ENCODE results near the gene ITFG1.
"Not testable (repeated sequence)": the region's sequence is repeated elsewhere in the genome, so short reads cannot be mapped to it uniquely, and the experiment has no call there.

The ITFG1 gene

DNA sequence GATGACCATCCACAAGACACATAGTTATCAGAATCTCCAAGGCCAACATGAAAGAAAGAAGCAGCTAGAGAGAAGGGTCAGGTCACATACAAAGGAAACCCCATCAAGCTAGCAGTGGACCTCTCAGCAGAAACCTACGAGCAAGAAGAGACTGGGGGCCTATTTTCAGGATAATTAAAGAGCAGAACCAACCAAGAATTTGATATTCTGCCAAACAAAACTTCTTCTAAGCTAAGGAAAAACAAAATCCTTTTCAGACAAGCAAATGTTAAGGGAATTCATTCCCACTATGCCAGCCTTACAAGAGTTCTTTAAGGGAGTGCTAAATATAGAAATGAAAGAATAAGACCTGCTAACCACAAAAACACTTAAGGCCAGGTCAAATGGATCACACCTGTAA lies 47.8 kb downstream of the ITFG1 start:
- DNase-seq (ENCODE audit: low read depth): no peak

- DNase-seq (ENCODE audit: low read depth): no peak
Measured at GRCh38 chr16:47408491-47408890, 52.4 kb downstream of the ITFG1 start.

GRCh38 chr16:47395733-47396498 lies 64.9 kb downstream of the ITFG1 start:
- DNase-seq (ENCODE audit: low read depth): no peak

DNA sequence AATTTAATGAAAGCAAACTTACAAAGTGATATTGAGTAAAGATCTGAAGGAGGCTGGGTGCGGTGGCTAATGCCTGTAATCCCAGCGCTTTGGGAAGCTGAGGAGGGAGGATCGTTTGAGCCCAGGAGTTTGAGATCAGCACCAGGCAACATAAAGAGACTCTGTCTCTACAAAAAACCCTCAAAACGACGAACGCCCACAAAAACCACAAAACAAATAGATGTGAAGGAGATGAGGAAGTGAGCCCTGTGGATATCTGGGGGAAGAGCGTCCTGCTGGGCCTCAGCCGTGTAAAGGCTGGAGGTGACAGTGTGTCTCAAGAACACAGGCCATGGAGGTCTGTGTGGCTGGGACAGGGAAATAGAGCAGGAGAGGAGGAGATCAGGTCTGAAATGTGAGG lies 68.8 kb downstream of the ITFG1 start:
- peak; percentile 4 for DNase-seq (ENCODE audit: low read depth)

DNA sequence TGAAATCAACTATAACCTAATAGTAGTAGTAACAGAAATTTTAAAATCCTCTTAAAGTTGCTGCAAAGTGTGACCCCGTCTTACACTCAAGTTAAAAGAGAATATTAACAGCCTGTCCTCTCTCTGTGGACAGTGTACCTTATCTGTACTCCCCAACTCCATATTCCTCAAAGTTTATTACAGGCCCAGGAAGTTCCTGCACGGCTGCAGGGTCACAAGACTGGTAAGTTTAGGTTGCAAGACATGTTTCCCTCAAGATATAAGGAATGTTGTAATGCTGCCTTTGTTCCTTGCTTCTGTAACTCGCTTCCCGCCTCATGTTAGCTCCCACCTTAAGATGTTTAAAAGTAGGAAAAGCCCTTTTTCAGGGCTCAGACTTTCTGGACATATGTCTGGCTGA lies 72.2 kb downstream of the ITFG1 start:
- DNase-seq (ENCODE audit: low read depth): no peak

DNA sequence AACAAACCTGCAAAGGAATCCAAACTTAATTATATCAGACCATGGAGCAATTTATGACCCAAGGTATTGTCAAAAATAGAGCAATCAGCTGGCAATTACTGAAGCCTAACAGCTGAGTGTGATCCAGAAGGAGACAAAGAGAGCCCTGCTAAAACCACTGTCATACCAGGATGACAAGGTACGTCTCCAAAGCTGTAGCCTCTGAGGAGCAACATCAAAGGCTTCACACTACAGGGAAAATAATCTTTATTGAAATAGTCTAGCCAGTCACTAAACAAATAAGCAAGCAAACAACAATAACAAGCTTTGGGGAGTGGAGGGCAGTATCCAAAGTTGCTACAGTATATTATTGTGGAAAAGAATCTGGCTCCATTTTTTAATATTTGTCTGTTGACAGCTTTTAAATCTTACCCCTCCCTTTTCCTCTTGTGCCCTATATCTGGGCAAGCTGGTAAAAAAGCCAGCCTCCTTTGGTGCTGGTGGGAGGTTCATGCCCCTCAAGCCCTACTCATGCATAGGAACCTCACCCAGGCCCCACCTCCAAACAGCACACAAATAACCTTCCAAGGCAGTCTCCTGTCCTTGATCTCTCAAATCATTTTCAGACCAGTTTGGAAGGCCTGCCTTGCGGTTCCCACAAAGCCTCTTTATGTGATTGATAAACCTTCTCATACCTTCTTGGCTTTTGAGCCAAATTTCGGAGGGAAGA lies 73.7 kb downstream of the ITFG1 start:
- DNase-seq (ENCODE audit: low read depth): no peak

DNA sequence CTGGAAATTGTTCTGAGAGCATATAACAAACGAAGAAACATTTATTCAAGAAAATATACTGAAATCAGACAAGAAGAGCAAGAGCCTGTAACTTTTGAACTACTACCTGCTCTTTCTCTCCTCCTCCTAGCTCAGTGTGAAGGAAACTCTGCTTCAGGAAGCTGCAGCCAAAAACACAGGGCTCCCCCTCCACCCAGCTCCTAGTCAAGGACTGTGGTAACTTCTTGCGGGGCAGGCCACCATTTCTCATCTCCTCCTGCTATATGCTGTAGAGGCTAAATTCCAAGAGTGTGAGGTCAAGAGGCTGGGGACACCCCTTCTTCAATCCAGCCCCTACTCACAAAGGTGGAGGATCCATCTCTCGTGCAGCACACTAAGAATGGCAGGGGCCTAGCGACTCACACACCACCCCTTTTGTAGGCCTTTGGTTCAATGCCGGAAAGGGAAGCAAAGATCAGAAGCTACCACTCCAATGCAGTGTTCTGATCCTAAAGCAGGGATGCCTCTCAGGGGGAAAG lies 74.6 kb downstream of the ITFG1 start:
- DNase-seq (ENCODE audit: low read depth): no peak

DNA sequence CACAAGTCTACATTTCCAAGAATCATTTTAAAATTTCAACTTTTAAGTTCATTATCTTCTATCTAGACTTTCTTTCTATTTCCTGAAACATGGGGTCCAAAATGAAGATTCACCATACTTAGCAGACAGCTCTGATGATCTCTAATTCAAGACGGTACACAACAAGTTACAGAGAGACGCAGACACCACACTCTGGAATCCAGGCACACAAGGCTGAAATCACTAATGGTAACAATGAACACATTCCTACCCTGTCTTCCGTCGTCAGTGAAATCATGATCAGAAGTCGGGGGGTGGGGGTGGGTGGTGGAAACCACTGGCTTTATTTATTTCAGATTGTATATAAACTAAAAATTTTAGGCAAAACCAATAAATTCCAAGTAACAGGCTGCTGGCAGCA lies 78.5 kb downstream of the ITFG1 start:
- no peak for DNase-seq (ENCODE audit: low read depth)

DNA sequence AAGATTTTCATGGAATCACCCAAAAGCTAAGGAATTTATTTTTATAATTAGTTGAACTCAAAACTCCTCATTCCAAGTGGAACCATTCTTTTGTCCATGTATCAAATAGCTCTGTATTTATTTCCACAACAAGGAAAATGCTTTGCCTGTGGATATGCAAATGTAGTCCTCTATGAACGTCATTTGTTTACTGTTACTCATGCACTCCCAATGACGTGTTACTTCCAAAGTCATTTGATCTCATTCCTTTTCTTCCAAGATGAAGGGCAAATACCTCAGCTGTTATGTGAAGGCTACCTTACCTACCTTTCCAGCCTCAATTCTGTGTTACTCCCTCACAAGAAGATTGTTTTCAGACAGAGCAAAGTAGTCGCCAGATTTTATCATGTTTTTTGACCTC lies 83.7 kb downstream of the ITFG1 start:
- DNase-seq (ENCODE audit: low read depth): no peak

DNA sequence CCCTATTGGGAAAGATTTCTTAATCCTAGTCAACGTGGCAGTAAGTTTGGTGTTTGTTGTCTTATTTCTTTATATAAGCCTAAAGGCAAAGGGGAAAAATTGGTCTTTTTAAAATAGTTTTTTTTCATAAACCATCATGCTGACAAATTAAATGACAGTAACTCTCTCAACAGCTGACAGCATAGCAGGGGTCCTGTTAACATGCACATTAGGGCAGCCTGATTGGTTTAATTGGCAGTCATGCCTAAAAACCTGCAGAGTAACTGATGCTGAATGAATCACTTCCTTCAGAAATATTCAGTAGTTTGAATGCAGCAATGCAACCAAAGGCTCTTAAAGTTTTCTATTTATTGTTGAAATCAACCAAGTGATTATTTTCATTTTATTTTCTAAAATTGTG lies 85.4 kb downstream of the ITFG1 start:
- DNase-seq (ENCODE audit: low read depth): no peak

GRCh38 chr16:47374629-47375028 lies 86.2 kb downstream of the ITFG1 start:
- no peak for DNase-seq (ENCODE audit: low read depth)

DNA sequence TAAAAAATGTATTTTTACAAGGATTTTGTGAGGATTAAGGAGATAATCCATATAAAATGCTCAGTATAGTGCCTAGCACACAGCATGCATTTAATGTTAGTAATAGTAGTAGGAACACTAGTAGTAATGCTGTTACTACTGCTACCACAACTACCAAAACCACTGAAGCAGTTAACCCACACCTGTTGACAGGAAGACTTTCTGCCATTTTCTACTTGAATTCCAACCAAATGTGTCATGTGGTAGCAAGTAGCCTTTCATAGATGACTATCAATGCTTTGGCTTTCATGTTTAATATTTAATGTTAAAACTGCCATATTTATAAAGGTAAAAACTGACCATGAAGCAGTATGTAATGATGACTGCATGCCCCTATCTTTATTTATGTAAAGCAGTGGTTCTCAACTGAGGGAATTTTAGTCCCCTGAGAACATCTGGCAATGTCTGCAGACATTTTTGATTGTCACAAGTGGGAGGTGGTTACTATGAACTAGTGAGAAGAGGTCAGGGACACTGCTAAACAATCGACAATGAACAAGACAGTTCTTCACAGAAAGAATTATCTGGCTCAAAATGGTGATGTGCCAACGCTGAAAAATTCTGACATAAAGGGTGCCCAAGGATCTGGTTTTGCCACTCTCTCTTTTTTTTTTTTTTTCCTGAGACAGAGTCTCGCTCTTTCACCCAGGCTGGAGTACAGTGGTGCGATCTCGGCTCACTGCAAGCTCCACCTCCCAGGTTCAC lies 89.4 kb downstream of the ITFG1 start:
- no peak for DNase-seq (ENCODE audit: low read depth)

DNA sequence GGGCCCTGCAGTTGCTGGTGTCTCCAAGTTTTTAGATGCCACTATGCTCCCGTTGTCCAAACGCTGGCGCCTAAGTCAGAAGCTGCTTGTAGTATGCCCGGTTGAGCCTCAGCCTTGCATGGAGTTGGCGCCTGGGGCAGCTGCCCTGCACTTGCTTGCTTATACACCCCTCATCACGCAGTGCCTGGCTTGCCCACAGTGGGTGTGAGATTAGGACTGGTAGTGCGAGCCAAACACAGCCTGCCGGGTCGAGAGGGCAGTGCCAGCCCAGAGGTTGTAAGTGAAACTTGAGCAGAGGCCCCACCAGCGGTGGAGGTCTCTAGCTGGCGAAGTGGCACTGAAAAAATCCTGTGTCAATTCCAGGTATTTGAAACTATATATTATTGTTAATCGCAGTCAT lies 90.3 kb downstream of the ITFG1 start:
- DNase-seq (ENCODE audit: low read depth): no peak

DNA sequence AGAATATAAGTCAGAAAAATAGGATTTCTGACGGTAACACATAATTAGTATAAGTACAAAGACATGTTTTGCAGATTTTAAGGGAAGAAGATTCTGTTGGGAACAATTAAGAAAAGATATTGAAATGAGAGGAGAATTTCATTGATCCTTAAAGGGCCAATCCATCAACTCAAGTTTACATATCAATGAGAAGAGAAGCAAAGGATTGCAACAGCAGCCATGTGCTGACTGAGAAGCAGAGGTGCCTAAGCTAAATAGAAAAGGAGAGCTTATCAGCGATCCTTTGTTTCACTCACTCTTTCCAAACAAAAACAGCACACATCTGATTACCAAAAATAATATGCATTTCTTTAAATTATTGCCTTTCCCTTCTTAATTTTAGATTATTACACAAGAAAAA lies 94.6 kb downstream of the ITFG1 start:
- DNase-seq (ENCODE audit: low read depth): no peak

DNA sequence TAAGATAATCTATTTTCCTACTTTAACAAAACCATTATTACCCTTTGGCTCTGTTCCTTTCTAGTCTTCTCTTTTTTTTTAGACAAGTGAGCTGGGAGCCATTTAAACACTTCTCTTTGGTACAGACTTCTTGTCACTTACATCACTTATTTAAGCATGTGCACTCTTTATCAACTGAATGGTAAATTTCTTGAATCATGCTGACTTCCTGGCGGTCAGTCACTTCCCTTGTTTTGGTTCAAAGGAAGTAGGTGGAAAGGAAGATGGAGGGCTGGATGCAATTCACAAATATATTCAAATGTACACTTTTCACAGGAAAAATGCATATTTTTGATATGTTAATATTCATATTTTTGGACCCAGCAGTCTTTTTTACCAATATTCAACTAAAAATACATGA lies 97.1 kb downstream of the ITFG1 start:
- no peak for DNase-seq (ENCODE audit: low read depth)

- no peak for DNase-seq (ENCODE audit: low read depth)
Measured at GRCh38 chr16:47359478-47359877, 101.4 kb downstream of the ITFG1 start.

GRCh38 chr16:47358816-47359215 lies 102.0 kb downstream of the ITFG1 start:
- no peak for DNase-seq (ENCODE audit: low read depth)

DNA sequence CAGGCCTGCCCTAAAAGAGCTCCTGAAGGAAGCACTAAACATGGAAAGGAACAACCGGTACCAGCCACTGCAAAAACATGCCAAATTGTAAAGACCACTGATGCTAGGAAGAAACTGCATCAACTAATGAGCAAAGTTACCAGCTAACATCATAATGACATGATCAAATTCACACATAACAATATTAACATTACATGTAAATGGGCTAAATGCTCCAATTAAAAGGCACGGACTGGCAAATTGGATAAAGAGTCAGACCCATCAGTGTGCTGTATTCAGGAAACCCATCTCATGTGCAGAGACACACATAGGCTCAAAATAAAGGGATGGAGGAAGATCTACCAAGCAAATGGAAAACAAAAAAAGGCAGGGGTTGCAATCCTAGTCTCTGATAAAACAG lies 111.8 kb downstream of the ITFG1 start:
- not testable (repeated sequence) for DNase-seq (ENCODE audit: low read depth)

DNA sequence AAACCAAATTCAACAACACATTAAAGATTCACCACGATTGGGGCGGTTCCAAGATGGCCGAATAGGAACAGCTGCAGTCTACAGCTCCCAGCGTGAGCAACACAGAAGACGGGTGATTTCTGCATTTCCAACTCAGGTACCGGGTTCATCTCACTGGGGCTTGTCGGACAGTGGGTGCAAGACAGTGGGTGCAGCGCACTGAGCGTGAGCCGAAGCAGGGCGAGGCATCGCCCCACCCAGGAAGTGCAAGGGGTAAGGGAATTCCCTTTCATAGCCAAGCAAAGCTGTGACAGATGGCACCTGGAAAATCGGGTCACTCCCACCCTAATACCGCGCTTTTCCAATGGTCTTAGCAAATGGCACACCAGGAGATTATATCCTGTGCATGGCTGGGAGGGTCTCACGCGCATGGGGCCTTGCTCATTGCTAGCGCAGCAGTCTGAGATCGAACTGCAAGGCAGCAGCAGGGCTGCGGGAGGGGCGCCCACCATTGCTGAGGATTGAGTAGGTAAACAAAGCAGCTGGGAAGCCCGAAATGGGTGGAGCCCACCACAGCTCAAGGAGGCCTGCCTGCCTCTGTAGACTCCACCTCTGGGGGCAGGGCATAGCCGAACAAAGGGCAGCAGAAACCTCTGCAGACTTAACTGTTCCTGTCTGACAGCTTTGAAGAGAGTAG lies 113.7 kb downstream of the ITFG1 start:
- DNase-seq (ENCODE audit: low read depth): not testable (repeated sequence)

- DNase-seq (ENCODE audit: low read depth): no peak
Measured at GRCh38 chr16:47342055-47342454, 118.8 kb downstream of the ITFG1 start.

DNA sequence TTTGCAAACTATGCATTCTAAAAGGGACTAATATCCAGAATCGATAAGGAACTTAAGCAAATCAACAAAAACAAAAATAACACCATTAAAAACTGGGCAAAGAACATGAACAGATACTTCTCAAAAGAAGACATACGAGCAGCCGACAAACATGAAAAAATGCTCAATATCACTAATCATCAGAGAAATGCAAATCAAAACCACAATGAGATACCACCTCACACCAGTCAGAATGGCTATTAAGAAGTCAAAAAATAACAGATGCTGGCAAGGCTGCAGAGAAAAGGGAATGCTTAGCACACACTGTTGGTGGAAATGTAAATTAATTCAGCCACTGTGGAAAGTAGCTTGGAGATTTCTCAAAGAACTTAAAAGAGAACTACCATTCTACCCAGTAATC lies 130.3 kb downstream of the ITFG1 start:
- DNase-seq (ENCODE audit: low read depth): not testable (repeated sequence)

DNA sequence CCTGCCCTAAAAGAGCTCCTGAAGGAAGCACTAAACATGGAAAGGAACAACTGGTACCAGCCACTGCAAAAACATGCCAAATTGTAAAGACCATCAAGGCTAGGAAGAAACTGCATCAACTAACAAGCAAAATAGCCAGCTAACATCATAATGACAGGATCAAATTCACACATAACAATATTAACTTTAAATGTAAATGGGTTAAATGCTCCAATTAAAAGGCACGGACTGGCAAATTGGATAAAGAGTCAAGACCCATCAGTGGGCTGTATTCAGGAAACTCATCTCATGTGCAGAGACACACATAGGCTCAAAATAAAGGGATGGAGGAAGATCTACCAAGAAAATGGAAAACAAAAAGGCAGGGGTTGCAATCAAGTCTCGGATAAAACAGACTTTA lies 136.6 kb downstream of the ITFG1 start:
- DNase-seq (ENCODE audit: low read depth): not testable (repeated sequence)

Measured in stromal cell of bone marrow (primary cell).